GM13976 (cell line): ENCODE measurements around the gene KCTD18.

Source experiments
- DNase-seq: peaks from one replicate; pipeline ENCODE4 v3.0.0; 2012; ENCODE audit warnings: low spot score
- CTCF ChIP-seq: IDR thresholded peaks from 2 replicates; pipeline ENCODE4 v1.5.1; 2012; ENCODE audit warnings: borderline replicate concordance, mild to moderate bottlenecking; ENCODE audit not compliant: insufficient read depth; ENCODE audit errors: extremely low read depth, missing control alignments, control extremely low read depth
- in situ Hi-C: fragments of 300-500 bp; cut with MboI; formaldehyde crosslinking; loops from one replicate; pipeline ENCODE4 v1.12.0; 2022; ENCODE audit warnings: low sequenced_read_pairs, mixed read lengths, inconsistent platforms; ENCODE audit not compliant: unreplicated experiment

The KCTD18 gene

GRCh38 chr2:200509612-200510433, at the start of gene KCTD18:
Gene KCTD18, minus strand, starts transcription at chr2:200510068. Its CDS starts 3,052 bp downstream, at chr2:200507016.
- in situ Hi-C loops: no loop called here
- peak; percentile 98 for DNase-seq
- TF ChIP-seq CTCF: peak; percentile 98

GRCh38 chr2:200540793-200541192, 30.9 kb upstream of the KCTD18 start:
- no peak for TF ChIP-seq CTCF

GRCh38 chr2:200538139-200538538, 28.3 kb upstream of the KCTD18 start:
- TF ChIP-seq CTCF: no peak
- no peak for DNase-seq
- in situ Hi-C loops: no loop called here

More at GRCh38 chr2:200540793-200541192, 30.9 kb upstream of the KCTD18 start:
- no peak for DNase-seq
- in situ Hi-C loops: no loop called here

- in situ Hi-C loops: no loop called here
- DNase-seq: no peak
- TF ChIP-seq CTCF: no peak
Measured at GRCh38 chr2:200534572-200534971, 24.7 kb upstream of the KCTD18 start.

GRCh38 chr2:200533754-200534153, 23.9 kb upstream of the KCTD18 start:
- no peak for TF ChIP-seq CTCF
- no peak for DNase-seq
- in situ Hi-C loops: no loop called here

GRCh38 chr2:200528228-200528627, 18.4 kb upstream of the KCTD18 start:
- no peak for TF ChIP-seq CTCF
- no peak for DNase-seq

More at GRCh38 chr2:200528228-200528627, 18.4 kb upstream of the KCTD18 start:
- in situ Hi-C loops: no loop called here
